Esophagus (tissue), 2 donors: ENCODE results near the gene RNF126. TPM values are rescaled to one million over a fixed set of nuclear protein-coding genes. Genes with fewer than 3 reads are reported as not detected.

Experiments used
- H3K27ac ChIP-seq, 2 donors: one replicate each; pipeline ENCODE4 v1.5.1; 2013; ENCODE audit warnings: low read depth in 2 of 2, mild to moderate bottlenecking in 2 of 2, inconsistent platforms in 1 of 2, low read length in 1 of 2, moderate library complexity in 1 of 2
- H3K27me3 ChIP-seq, 2 donors: one replicate each; pipeline ENCODE4 v1.6.1; 2013; ENCODE audit warnings: low read length in 2 of 2, control low read depth in 1 of 2, mild to moderate bottlenecking in 1 of 2; ENCODE audit not compliant: insufficient read depth in 2 of 2, control insufficient read depth in 1 of 2
- H3K36me3 ChIP-seq, 2 donors: one replicate each; pipeline ENCODE4 v1.6.1; 2013; ENCODE audit warnings: low read length in 1 of 2; ENCODE audit not compliant: control insufficient read depth in 2 of 2, insufficient read depth in 2 of 2
- H3K4me1 ChIP-seq, 2 donors: one replicate each; pipeline ENCODE4 v1.6.1; 2013; ENCODE audit warnings: low read length in 1 of 2; ENCODE audit not compliant: control insufficient read depth in 2 of 2, insufficient read depth in 2 of 2
- H3K4me3 ChIP-seq, 2 donors: one replicate each; pipeline ENCODE4 v1.5.1; 2013; ENCODE audit warnings: low read length in 2 of 2, mild to moderate bottlenecking in 2 of 2, low read depth in 1 of 2, moderate library complexity in 1 of 2
- H3K9me3 ChIP-seq, 2 donors: one replicate each; pipeline ENCODE4 v1.6.1; 2013; ENCODE audit warnings: mild to moderate bottlenecking in 2 of 2, low read depth in 1 of 2, low read length in 1 of 2, moderate library complexity in 1 of 2; ENCODE audit not compliant: control insufficient read depth in 2 of 2, insufficient read depth in 1 of 2
- WGBS, 2 donors: extraction: QIAGEN DNeasy Blood & Tissue Kit; methylation state at CpG; one replicate each; pipeline ENCODE4 v1.1.7; 2013; 5-methylcytosine and 5-hydroxymethylcytosine counted together
- polyA plus RNA-seq, 2 donors: library from polyadenylated mRNA; stranded (reverse); fragments of 200-250 nt; gene quantifications; one replicate each; pipeline ENCODE4 v1.2.3, GENCODE V29; 2013
- donor health status: healthy with polysubstance abuse.
- donor health status: Bipolar disorder and iron deficiency.

Gene RNF126
- polyA plus RNA-seq, 2 donors: 38.4 to 61.5 TPM

DNA sequence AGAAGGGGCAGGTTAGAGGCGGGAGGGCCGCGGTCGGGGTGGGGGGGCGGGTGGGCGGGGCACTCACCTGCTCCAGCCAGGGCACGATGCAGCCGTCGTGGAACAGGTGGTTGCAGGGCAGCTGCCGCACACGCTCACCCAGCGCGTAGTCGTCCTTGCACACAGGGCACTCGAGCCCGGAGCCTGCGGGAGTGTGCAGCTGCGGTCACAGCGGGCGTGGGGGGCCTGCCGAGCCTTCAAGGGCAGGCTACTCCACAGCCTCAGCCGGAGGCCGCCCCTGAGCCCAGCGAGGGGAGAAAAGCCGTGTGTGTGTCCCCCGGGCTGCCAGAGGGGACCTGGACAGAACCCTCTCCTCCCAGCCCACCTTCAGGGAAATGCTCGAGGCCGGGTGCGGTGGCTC, 14.7 kb downstream of the RNF126 start:
- WGBS, 2 donors: 90% methylated on average over 28 to 29 of the region's 29 CpGs
- H3K4me1 ChIP-seq: no peaks in the 10 kb centered on the region

GRCh38 chr19:647566-648284, 15.3 kb downstream of the RNF126 start:
- WGBS, 2 donors: 91 to 92% methylated on average over 52 of the region's 52 CpGs
- Histone ChIP-seq H3K27me3 (no peaks in the 10 kb centered on the region), H3K36me3 (peaks cover 7 to 67% of the 10 kb centered on the region in 2 donors)

More for the DNA sequence above, 14.7 kb downstream of the RNF126 start:
- Histone ChIP-seq H3K27ac (no peak overlapping the region), H3K4me3 (no peak overlapping the region), H3K9me3 (no peaks in the 10 kb centered on the region), H3K36me3 (peaks cover 7 to 73% of the 10 kb centered on the region in 2 donors), H3K27me3 (no peaks in the 10 kb centered on the region)

GRCh38 chr19:646779-647565, 16.0 kb downstream of the RNF126 start:
- Histone ChIP-seq H3K36me3 (peaks cover 7 to 59% of the 10 kb centered on the region in 2 donors), H3K27ac (no peak overlapping the region), H3K27me3 (no peaks in the 10 kb centered on the region), H3K9me3 (no peaks in the 10 kb centered on the region), H3K4me1 (peaks cover 0 to under 1% of the 10 kb centered on the region in 2 donors), H3K4me3 (no peak overlapping the region)
- WGBS, 2 donors: 92 to 93% methylated on average over 47 to 48 of the region's 48 CpGs

More at GRCh38 chr19:647566-648284, 15.3 kb downstream of the RNF126 start:
- no peak overlapping the region for H3K27ac ChIP-seq
- no peak overlapping the region for H3K4me3 ChIP-seq
- no peaks in the 10 kb centered on the region for H3K4me1 ChIP-seq
- H3K9me3 ChIP-seq: no peaks in the 10 kb centered on the region

- Histone ChIP-seq H3K27me3 (no peaks in the 10 kb centered on the region), H3K4me3 (no peak overlapping the region), H3K27ac (no peak overlapping the region), H3K9me3 (no peaks in the 10 kb centered on the region), H3K4me1 (peaks cover 0 to 6% of the 10 kb centered on the region in 2 donors), H3K36me3 (peaks cover 7 to 51% of the 10 kb centered on the region in 2 donors)
- WGBS, 2 donors: 91 to 92% methylated on average over 60 to 62 of the region's 62 CpGs
Measured at GRCh38 chr19:645912-646778, 16.9 kb downstream of the RNF126 start.

GRCh38 chr19:644789-645188, 18.2 kb downstream of the RNF126 start:
- WGBS, 2 donors: 73 to 80% methylated on average over 14 of the region's 14 CpGs
- H3K36me3 ChIP-seq: peaks cover 7 to 44% of the 10 kb centered on the region in 2 donors
- no peak overlapping the region for H3K27ac ChIP-seq
- no peaks in the 10 kb centered on the region for H3K27me3 ChIP-seq
- H3K9me3 ChIP-seq: no peaks in the 10 kb centered on the region
- H3K4me3 ChIP-seq: no peak overlapping the region
- peaks cover 0 to 6% of the 10 kb centered on the region in 2 donors for H3K4me1 ChIP-seq

- Histone ChIP-seq H3K4me1 (peaks cover 0 to 7% of the 10 kb centered on the region in 2 donors), H3K27me3 (no peaks in the 10 kb centered on the region), H3K4me3 (no peak overlapping the region), H3K36me3 (peaks cover 4 to 41% of the 10 kb centered on the region in 2 donors), H3K9me3 (peaks cover 0 to under 1% of the 10 kb centered on the region in 2 donors), H3K27ac (no peak overlapping the region)
- 66 to 76% methylated on average over 26 to 28 of the region's 28 CpGs for WGBS, 2 donors
Measured at GRCh38 chr19:644363-644762, 18.7 kb downstream of the RNF126 start.

DNA sequence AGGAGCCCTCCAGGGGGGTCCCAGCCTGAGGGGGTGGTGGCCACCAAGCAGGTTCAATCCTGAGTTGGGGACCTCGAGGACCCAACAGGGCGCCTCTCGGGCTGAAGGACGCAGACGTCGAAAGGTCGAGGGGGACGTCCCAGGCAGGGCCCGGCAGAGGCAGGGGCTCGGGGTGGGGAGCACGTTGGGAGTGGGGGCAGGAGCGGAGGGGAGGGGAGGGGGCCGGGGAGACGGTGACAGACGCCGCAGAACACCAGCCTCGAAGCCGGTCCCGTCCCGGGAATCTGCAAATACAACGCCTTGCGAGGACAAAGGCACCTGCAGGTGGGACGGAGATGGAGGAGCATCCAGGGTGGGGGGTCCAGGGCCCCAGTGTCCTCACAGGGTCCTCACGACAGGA, 19.3 kb downstream of the RNF126 start:
- peaks cover 0 to 35% of the 10 kb centered on the region in 2 donors for H3K36me3 ChIP-seq
- no peak overlapping the region for H3K27ac ChIP-seq
- no peak overlapping the region for H3K4me3 ChIP-seq
- H3K27me3 ChIP-seq: no peaks in the 10 kb centered on the region
- H3K4me1 ChIP-seq: peaks cover 6 to 14% of the 10 kb centered on the region in 2 donors
- 86 to 89% methylated on average over 24 of the region's 24 CpGs for WGBS, 2 donors
- peaks cover 0 to 3% of the 10 kb centered on the region in 2 donors for H3K9me3 ChIP-seq

DNA sequence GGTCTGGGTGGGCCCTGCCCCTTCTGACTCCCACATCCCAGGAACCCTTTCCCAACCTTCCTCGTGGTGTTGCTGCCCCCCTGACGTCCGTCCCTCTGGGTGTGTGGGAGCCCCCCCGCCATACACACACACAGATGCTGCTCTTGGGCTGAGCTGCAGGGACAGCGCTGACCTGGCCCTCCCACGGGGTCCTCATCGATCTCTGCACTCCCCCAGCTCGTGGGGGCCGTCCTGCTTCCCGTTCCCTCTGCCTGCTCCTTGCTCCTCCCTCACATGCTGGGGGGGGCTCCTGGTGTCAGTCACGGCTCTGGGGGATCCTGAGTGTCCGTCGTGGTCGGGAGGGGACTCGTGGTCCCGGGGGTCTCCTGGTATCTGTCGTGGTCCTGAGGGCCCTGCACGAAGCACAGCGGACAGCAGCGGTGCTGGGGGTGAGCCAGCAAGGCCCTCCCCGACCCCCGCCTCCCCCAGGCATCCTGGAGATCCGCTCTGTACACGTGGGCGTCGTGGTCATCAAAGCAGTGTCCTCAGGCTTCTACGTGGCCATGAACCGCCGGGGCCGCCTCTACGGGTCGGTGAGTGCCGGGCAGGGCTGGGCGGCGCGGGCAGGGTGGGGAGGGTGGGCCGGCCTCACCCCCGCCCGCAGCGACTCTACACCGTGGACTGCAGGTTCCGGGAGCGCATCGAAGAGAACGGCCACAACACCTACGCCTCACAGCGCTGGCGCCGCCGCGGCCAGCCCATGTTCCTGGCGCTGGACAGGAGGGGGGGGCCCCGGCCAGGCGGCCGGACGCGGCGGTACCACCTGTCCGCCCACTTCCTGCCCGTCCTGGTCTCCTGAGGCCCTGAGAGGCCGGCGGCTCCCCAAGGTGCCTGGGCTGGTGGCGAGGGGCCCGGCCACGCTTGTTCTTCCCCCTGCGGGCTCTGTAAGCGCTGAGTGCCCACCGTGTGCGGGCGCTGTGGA, 20.0 kb downstream of the RNF126 start:
- WGBS, 2 donors: 82% methylated on average over 56 to 70 of the region's 70 CpGs
- Histone ChIP-seq H3K36me3 (peaks cover 0 to 30% of the 10 kb centered on the region in 2 donors), H3K9me3 (peaks cover 0 to 3% of the 10 kb centered on the region in 2 donors), H3K27me3 (no peaks in the 10 kb centered on the region), H3K4me3 (no peak overlapping the region), H3K27ac (no peak overlapping the region), H3K4me1 (peaks cover 6 to 14% of the 10 kb centered on the region in 2 donors)
